Skeletal muscle tissue (tissue), 4 donors: Measurements from ENCODE around the gene PLS3. TPM values are rescaled to one million over a fixed set of nuclear protein-coding genes. Genes with fewer than 3 reads are reported as not detected.

Experiments used
- H3K27ac ChIP-seq: one replicate; pipeline ENCODE4 v1.7.0; 2013; ENCODE audit warnings: mild to moderate bottlenecking, low read depth, low read length, inconsistent platforms
- H3K27me3 ChIP-seq, 3 donors: one replicate each; pipeline ENCODE4 v1.7.0; 2013; ENCODE audit warnings: low read length in 3 of 3; ENCODE audit not compliant: control insufficient read depth in 3 of 3, insufficient read depth in 3 of 3
- H3K36me3 ChIP-seq, 3 donors: one replicate each; pipeline ENCODE4 v1.7.0; 2013; ENCODE audit warnings: low read length in 3 of 3; ENCODE audit not compliant: control insufficient read depth in 3 of 3, insufficient read depth in 3 of 3
- H3K4me1 ChIP-seq, 3 donors: one replicate each; pipeline ENCODE4 v1.7.0; 2013; ENCODE audit warnings: low read length in 3 of 3, mild to moderate bottlenecking in 3 of 3; ENCODE audit not compliant: control insufficient read depth in 3 of 3, insufficient read depth in 3 of 3
- H3K4me3 ChIP-seq, 3 donors: one replicate each; pipeline ENCODE4 v1.7.0; 2013; ENCODE audit warnings: low read length in 3 of 3
- H3K9ac ChIP-seq, 3 donors: one replicate each; pipeline ENCODE4 v1.7.0; 2013; ENCODE audit warnings: low read length in 3 of 3, mild to moderate bottlenecking in 3 of 3, moderate library complexity in 2 of 3, low read depth in 1 of 3
- H3K9me3 ChIP-seq, 3 donors: one replicate each; pipeline ENCODE4 v1.7.0; 2013; ENCODE audit warnings: low read length in 3 of 3; ENCODE audit not compliant: control insufficient read depth in 3 of 3
- total RNA-seq: library from RNA; depleted of rRNA; stranded (reverse); fragments of >200 nt; gene quantifications from one replicate; pipeline ENCODE4 v1.2.3, GENCODE V29; 2014
- donor health status: Osteomylitis.

PLS3 gene
- total RNA-seq, 1 donor from 2014 or later: 71.0 TPM

- H3K9ac ChIP-seq: no peak overlapping the region
- H3K4me1 ChIP-seq: peaks cover 0 to 4% (median 3%) of the 10 kb centered on the region in 3 donors
- no peak overlapping the region for H3K27ac ChIP-seq
- H3K9me3 ChIP-seq: no peaks in the 10 kb centered on the region
- H3K4me3 ChIP-seq: no peak overlapping the region
- no peaks in the 10 kb centered on the region for H3K36me3 ChIP-seq
- H3K27me3 ChIP-seq: no peaks in the 10 kb centered on the region
These were observed 41.3 kb downstream of the PLS3 start for GRCh38 chrX:115602308-115602707.

GRCh38 chrX:115602729-115603389 is 41.9 kb downstream of the PLS3 start:
- Histone ChIP-seq H3K27me3 (no peaks in the 10 kb centered on the region), H3K36me3 (no peaks in the 10 kb centered on the region), H3K9me3 (no peaks in the 10 kb centered on the region), H3K4me3 (no peak overlapping the region), H3K9ac (no peak overlapping the region), H3K27ac (no peak overlapping the region), H3K4me1 (peaks cover 0 to 4% (median 3%) of the 10 kb centered on the region in 3 donors)

- Histone ChIP-seq H3K4me1 (peaks cover 0 to 4% (median 3%) of the 10 kb centered on the region in 3 donors), H3K9me3 (no peaks in the 10 kb centered on the region), H3K9ac (no peak overlapping the region), H3K4me3 (no peak overlapping the region), H3K27me3 (no peaks in the 10 kb centered on the region), H3K27ac (no peak overlapping the region), H3K36me3 (no peaks in the 10 kb centered on the region)
These were observed 42.6 kb downstream of the PLS3 start for GRCh38 chrX:115603534-115604074.

GRCh38 chrX:115606861-115607260 is 45.9 kb downstream of the PLS3 start:
- no peak overlapping the region for H3K4me3 ChIP-seq
- peaks cover 0 to 4% (median 3%) of the 10 kb centered on the region in 3 donors for H3K4me1 ChIP-seq
- no peak overlapping the region for H3K9ac ChIP-seq
- peaks cover 0 to 3% (median 0%) of the 10 kb centered on the region in 3 donors for H3K36me3 ChIP-seq
- no peaks in the 10 kb centered on the region for H3K9me3 ChIP-seq
- no peak overlapping the region for H3K27ac ChIP-seq
- H3K27me3 ChIP-seq: no peaks in the 10 kb centered on the region

GRCh38 chrX:115609621-115610020 is 48.6 kb downstream of the PLS3 start:
- Histone ChIP-seq H3K4me1 (no peaks in the 10 kb centered on the region), H3K27me3 (no peaks in the 10 kb centered on the region), H3K9ac (no peak overlapping the region), H3K4me3 (no peak overlapping the region), H3K36me3 (peaks cover 0 to 3% (median 0%) of the 10 kb centered on the region in 3 donors), H3K27ac (no peak overlapping the region), H3K9me3 (no peaks in the 10 kb centered on the region)

- Histone ChIP-seq H3K36me3 (no peaks in the 10 kb centered on the region), H3K27ac (peak overlapping the region; percentile 28), H3K9me3 (no peaks in the 10 kb centered on the region), H3K4me3 (no peak overlapping the region), H3K4me1 (peaks cover 0 to 5% (median 3%) of the 10 kb centered on the region in 3 donors), H3K27me3 (peaks cover 0 to 7% (median 0%) of the 10 kb centered on the region in 3 donors), H3K9ac (no peak overlapping the region)
These were observed 56.1 kb downstream of the PLS3 start for GRCh38 chrX:115616943-115617563.

GRCh38 chrX:115622534-115622933 is 61.6 kb downstream of the PLS3 start:
- H3K27me3 ChIP-seq: no peaks in the 10 kb centered on the region
- H3K4me3 ChIP-seq: no peak overlapping the region
- H3K36me3 ChIP-seq: no peaks in the 10 kb centered on the region
- no peak overlapping the region for H3K27ac ChIP-seq
- H3K9me3 ChIP-seq: no peaks in the 10 kb centered on the region
- H3K4me1 ChIP-seq: no peaks in the 10 kb centered on the region
- H3K9ac ChIP-seq: no peak overlapping the region

GRCh38 chrX:115624916-115625315 is 63.9 kb downstream of the PLS3 start:
- no peaks in the 10 kb centered on the region for H3K27me3 ChIP-seq
- no peaks in the 10 kb centered on the region for H3K4me1 ChIP-seq
- no peak overlapping the region for H3K27ac ChIP-seq
- no peaks in the 10 kb centered on the region for H3K36me3 ChIP-seq
- H3K4me3 ChIP-seq: no peak overlapping the region
- no peak overlapping the region for H3K9ac ChIP-seq
- H3K9me3 ChIP-seq: no peaks in the 10 kb centered on the region

- Histone ChIP-seq H3K27me3 (no peaks in the 10 kb centered on the region), H3K4me1 (peaks cover 0 to 3% (median 0%) of the 10 kb centered on the region in 3 donors), H3K9ac (no peak overlapping the region), H3K9me3 (no peaks in the 10 kb centered on the region), H3K36me3 (no peaks in the 10 kb centered on the region), H3K4me3 (no peak overlapping the region), H3K27ac (no peak overlapping the region)
These were observed 64.8 kb downstream of the PLS3 start for GRCh38 chrX:115625572-115626301.

- H3K27me3 ChIP-seq: no peaks in the 10 kb centered on the region
- H3K36me3 ChIP-seq: peaks cover 0 to 3% (median 0%) of the 10 kb centered on the region in 3 donors
- H3K4me3 ChIP-seq: no peak overlapping the region
- no peak overlapping the region for H3K27ac ChIP-seq
- peaks cover 0 to 3% (median 0%) of the 10 kb centered on the region in 3 donors for H3K4me1 ChIP-seq
- H3K9ac ChIP-seq: no peak overlapping the region
- H3K9me3 ChIP-seq: no peaks in the 10 kb centered on the region
These were observed 69.2 kb downstream of the PLS3 start for GRCh38 chrX:115630204-115630603.
